NCI-H774 (cell line): ENCODE data around the gene SLAMF9.

Experiments used
- DNase-seq: peaks from one replicate; lab custom pipeline; 2025; lab: John Stamatoyannopoulos, UW

SLAMF9 gene

DNA sequence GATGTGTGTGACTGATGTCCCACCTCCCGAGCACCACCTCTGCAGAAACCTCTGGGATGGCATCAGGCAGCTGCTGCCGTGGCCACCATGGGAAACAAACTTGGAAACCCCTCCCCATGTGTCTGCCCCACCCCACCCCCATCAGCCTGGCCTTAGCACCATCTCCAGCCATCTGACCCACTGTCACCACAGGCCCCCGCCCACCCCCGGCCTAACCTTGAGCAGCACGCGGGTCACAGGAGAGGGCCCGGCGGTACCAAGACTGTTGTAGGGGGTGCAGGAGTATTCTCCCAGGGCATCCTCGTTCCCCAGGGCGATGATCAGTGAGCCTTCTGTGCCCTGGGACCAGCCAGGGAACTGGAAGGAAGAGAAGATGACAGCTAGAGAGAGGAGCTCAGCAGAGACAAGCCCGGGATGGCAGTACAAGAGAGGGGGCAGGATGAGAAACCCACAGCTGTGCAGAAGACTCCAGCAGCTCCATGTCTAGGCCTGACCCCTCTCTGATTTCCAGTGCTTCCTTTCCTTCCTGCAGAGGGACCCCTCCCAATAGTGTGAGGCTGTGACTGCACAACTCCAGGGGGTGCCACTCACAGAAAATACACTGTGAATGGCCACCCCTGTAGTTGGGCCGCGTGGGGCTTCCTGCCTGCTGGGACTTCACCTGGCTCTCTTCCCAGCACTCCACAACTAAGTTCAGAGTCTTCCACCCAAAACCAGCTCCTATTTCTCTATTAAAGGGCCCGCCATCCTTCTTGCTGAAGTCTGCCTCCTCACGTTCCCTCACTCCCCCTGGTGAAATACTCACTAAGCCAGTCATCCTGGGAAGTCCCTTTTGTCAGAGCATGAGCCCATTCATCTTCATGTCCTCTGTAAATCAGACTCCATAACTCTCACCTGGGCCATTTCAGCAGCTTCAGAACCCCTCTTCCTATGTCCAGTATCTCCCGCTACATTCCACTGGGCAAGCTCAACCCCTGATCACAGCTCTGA, 21.4 kb downstream of the SLAMF9 start:
- no peak for DNase-seq

DNA sequence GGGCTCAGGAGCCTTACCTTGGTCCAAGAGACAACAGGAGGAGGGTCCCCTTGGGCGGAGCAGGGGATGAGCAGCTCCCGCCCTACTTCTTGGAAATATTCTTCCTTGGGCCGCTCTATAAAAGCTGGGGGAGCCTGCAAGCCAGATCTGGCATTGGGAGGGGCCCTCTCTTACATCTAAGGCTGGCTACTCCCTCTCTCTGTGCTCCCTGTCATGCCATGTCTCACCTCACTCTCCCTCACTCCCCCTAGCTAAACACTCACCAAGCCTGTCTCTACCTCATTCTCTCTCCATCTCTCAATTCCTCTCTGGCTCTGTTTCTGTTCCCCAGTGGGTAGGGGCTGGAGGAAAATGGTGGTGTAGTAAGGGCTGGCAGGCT, 22.3 kb downstream of the SLAMF9 start:
- no peak for DNase-seq

DNA sequence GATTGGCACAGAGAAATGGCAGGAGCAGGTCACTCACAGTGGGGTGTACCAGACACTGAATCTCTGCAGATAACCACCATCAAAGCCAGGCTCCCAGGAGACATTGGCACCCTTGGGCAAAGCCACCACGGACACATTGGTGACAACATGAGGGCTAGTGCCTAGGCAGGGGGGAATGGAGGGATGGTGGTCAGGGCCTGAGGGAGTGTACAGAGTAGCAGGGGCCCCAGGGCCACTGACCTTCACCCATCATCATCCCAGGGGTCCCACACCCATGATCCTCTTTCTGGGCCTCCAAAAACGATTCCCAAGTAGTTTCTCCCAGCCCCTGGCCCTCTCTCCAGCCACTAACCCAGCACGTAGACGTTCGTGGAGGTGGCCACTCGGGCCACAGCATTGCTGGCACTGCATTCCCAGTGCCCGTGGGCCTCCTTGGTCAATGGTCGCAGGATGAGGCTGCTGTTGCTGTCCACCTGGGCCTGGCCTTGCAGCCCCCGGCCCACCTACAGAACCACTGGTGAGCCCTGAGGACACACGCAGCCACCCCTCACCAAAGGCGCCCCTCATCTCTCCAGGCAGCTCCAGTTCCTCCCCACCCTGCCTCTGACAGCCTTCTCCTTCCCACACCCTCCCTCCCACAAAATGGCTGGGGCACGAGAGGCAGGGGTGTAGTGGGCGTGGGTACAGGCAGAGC, 22.8 kb downstream of the SLAMF9 start:
- no peak for DNase-seq

DNA sequence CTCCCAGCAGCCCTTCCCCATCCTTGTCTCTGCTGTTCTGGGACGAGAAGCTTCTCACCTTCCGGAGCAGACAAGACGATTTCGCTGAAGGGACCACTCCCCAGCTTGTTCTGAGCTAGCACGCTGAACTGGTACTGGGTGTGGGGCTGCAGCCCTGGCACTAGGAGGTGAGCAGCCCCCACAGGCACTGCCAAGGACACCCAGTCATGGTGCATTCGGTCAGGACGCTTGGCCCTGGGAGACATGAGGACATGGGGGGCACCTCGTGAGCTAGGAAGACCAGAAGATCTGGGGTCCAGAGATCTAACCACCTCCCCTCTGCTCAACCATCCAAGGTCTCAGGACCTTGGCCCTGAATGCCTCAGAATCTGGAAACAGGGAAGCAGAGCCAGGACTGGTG, 23.4 kb downstream of the SLAMF9 start:
- DNase-seq: no peak

DNA sequence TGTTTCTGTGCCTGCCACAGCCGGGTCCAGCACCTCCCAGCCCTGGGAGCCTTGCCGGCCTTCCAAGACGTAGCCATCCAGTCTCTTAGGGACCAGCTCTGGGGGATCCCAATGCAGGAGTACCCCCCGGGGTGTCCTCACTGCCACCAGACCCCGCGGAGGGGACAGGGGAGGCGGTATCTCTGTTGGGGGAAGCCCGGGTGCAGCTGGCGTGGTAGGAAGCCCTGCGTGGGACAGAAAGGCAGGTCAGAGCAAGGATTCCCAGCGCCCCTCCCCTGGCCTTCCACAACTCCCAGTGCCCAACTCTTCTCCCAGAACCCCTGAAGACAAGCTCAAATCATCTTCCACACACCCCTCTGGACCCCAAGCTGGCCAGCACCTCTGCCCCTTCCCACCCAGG, 23.8 kb downstream of the SLAMF9 start:
- no peak for DNase-seq

DNA sequence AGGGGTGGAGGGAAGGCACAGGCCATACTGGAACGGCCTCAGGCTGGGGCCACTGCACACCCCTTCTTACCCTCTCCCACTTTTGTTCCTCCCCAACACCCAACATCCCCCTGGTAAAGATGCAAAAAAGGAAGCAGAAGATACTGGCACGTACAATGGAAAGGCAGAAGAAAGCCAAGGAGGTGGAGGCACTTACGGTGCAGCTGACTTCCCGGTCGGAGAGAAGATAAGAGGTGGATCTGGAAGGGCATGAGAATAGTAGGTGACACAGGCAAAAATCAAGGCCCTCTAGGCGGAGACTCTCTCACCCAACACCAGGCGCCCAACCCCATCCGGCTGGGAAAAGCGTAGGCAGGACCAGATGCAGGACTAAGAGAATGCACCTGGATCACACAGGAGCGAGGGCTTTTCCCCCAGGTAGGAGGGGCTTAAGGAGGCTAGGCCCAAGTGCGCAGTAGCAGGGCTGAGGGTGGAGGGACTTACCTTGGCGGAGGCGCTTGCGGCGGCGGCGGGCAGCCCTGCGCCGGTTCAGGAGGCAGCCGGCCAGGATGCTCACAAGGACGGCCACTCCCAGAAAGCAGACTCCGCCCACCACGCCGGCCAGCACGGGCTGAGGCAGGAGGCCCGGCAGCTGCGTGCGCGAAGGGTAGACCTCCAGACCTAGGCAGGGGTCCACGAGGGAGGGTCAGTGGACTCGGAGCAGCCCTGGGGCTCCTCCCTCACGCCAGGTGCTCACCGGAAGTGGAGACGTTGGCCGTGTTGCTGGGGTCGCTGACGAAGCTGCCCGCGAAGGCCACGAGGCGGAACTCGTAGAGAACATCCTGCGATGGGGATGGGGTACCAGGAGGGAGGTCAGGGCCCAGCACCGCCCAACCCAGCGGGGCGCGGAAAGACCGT, 24.6 kb downstream of the SLAMF9 start:
- peak; percentile 29 for DNase-seq

DNA sequence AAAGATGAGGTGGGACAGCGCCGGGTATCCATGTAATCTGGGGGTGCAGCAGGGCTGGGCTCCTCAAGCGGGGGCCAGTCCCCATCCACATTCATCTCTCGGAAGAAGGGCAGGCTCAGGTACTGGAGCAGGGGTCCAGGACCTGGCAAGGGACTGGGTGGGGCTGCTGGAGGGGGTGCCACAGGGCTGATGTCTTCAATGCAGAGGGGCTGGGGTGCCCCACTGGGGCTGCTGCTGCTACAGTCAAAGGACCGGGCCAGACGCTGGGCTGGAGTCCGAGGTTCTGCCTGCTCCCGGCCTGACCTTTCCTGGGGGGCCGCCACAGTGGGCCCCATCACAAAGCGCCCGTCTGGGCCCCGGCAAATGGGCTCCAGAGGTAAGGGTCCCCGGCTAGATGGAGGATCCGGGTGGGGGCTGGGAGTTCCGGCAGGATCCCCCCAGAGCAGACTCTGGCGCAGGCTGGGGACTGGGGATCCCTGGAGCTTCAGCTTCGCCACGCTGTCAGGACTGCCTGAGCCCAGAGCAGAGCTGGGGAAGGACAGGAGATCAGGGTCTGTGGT, 25.5 kb downstream of the SLAMF9 start:
- DNase-seq: no peak

DNA sequence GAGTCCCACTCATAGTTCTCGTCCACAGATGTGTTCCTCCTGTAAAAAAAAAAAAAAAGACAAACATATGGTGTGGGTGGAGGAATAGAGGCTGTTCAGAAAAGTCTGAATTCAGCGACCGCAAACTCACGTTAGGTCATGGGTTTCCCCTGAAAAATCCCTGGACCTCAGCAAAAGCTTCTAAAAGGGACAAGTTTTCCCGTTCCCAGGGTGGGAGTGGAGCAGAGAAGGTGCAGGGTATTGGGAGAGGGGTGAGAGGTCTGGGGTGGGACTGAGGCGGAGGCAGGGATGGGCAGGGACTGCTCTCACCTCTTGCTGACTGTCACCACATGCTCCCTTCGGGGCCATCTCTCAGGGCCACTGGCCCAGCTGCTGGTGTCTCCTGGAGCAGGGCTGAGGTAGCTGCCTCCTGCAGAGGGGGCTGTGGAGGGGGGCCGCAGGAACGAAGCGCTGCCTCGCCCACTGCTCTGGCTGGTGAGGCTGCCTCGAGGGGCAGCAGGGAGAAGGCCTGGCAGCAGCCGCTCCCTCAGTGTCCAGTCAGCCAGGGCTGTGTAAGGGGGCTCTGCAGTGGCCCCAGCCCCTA, 26.1 kb downstream of the SLAMF9 start:
- DNase-seq: no peak

DNA sequence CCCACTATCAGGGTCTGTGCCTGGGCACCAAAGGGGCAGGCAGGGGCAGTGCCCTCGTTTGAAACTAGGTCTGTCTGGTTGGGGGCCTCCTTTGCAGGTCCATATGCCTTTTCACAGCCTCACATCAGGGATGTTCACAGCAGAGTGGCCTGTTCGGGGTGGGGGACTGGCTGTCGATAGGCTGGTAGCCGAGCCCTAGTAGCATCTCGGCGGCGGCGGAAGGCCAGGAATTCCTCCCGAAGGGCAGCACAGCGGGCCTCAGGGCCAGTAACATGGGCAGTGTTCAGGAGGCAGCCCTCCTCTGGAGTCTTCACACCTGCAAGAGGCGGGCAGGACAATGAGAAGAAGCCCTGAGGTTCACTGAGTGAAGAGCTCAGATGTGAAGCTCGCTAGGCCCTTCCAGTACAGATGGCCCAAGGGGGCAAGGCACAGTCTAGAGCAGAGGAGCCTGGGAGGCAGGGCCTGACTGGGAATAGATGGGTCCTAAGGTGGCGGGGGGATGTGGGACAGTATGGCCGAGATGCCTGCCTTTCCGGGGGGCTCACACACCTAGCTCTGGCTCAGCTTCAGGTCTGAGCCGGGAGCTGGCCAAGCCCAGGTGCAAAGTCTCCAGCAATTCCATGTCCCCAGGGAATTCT, 26.7 kb downstream of the SLAMF9 start:
- no peak for DNase-seq

DNA sequence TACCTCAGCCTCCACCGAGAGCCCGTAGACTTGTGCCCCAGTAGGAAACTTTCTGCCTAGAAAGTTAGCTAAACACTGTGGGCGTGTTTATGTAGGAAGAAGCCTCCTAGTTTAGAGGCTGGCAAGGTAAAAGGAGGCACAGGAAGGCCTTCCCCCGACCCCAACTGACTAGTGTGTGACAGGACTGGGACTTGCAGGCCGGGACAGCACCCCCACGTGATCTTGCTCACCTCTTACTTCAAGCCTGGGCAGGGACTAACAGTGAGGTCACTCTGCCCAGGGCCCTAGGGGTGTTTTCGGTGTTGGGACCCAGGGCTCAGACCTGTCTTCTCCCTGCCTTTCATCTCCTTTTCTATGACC, 28.3 kb downstream of the SLAMF9 start:
- no peak for DNase-seq

DNA sequence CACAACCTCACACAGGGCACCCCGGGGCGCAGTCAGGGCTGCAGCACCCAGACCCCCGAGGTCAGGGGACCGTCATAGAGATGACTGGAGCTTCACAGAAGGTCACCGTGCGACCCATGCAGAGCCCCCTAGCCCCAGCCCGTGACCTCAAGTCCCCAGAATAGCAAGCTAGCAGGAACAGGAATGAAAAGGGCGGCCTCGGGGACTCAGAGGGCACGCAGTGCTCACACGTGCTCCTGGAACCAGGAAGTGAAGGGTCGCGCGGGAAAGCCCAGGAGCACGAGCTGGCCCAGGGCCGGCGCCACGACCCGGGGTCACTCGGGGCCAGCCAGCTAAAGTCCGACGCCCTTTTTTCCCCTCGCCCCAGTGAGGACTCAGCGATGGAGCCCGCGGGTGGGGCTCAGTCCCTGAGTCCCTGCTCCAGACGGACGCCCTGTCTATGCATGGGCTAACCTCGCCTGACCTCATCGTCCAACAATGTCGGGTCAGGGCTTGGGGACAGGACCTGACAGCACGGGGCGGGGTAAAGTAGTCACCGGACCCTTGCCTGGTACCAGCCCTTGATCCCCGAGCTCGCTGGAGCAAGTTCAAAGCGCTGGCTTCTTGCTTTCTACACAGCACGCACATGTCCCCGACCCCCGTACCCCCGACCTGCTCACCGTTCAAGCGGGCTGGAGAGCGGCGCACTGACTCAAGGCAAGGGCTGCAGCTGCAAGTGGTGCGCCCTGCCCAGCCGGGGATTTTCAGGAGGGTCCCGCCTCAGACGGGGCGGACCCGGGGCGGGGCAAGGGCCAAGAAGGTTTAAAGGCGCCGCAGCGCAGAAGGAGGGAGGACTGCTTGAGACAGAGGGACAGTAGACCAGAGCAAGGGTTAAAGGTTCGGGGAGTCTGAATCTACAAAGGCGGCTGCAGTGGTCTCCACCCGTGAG, 29.0 kb downstream of the SLAMF9 start, which contains the start of gene TAGLN2:
Gene TAGLN2, minus strand, starts transcription at position 717 of the 928 bp plus-strand sequence. CDS start 4,998 bp downstream, outside the sequence.
- peak; percentile 53 for DNase-seq

DNA sequence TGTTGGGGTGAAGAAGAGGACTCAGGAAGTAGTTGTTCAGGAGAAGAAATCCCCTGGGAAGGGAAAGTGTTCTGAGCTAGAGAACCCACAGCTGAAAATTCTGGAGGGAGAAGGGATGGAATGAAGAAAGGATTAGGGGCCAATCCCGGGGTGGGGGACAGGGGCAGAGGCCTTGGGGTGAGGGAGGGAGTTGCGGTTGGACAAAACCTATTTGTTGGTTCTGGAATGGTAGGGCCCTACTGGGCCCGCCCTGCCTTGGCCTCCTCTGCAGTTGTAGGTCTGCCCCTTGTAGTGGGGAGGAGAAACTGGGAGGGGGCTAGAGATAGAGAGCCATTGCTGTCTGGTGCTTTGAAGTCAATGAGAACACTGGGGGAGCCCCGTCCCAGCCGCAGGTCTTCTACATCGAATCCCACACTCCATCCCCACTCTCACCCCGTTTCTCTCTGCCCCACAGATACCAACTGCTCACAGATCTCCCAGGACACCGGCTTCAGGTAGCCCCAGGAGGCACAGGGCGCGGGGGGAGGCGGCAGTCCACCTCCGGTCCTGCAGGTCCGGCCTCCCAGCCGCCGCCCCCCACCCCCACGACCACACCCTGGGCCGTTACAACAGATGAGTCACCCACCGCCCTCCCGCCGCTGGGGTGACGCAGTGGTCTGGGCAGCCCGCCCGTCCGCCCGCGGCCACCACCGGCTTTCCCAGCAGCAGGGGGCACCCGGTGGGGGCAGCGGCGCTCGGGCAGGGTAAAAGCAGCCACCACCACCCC, 29.8 kb downstream of the SLAMF9 start:
- no peak for DNase-seq

DNA sequence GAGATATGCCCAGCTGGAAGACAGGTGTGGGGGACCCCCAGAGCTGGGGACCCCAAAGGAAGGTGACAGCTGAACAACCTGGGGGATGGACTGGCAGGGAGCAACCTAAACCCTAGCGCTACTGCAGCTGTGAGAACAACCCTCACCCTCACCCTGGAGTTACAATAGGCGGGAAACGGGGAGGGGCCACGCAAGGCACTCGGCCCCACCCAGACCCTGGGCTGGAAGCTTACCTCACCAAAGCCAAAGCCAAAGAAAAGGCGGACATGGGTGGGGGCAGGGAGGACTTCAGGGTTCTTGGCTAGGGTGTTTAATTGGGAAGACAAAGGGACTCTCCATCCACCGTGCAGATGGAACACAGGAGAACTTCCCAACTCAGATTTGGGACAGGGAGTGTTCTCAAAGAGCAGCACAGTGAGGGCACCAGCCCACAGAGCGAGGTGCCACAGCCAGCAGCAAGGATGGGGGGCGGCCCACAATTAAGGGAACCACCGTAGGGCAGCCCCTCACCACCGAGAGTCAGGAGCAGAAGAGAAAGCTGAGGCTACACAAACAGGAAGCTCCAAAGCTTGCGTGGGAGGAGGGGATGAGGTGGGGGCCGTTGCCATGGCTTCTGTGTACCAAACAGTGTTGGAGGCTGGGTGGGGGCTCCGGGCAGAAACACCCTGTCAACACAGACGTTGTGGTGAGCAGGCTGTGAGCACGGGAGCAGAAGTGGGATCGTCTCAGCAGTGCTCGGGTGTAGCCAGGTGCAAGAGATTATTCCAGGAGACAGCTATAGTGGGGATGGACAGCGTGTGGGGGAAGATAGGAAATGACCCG, 30.6 kb downstream of the SLAMF9 start:
- peak; percentile 45 for DNase-seq

DNA sequence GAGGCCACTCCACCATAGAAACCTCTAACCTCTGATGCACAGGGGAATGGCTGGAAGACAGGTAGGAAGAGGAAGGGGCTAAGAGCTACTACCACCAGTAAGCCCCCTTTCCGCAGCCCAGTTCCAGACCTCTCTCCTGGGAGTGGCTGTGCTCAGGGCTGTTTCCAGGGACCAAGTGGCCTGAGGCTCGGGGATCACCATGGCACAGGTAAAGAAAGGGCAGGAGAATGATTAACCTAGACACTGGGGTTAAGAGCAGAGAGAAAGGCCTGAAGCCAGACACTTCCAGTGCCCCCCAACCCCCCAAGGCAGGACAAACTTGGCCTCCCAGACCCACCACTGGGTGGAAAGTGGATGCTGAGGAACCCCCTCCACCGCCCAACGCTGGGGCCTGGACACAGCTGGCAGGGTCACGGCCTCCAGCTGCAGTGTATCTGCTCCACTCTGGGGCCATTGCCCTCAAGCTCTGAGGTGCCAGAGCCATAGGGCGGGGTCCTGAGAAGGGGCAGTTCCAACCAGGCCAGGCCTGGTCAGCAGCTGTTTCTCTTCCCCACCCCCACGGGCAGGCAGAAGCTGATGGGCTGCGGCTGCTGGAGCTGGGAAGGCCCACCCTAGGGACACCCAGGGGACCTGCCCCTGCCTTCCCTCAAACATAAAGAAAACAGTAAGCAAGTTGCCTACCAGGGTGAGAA, 31.4 kb downstream of the SLAMF9 start:
- DNase-seq: no peak

DNA sequence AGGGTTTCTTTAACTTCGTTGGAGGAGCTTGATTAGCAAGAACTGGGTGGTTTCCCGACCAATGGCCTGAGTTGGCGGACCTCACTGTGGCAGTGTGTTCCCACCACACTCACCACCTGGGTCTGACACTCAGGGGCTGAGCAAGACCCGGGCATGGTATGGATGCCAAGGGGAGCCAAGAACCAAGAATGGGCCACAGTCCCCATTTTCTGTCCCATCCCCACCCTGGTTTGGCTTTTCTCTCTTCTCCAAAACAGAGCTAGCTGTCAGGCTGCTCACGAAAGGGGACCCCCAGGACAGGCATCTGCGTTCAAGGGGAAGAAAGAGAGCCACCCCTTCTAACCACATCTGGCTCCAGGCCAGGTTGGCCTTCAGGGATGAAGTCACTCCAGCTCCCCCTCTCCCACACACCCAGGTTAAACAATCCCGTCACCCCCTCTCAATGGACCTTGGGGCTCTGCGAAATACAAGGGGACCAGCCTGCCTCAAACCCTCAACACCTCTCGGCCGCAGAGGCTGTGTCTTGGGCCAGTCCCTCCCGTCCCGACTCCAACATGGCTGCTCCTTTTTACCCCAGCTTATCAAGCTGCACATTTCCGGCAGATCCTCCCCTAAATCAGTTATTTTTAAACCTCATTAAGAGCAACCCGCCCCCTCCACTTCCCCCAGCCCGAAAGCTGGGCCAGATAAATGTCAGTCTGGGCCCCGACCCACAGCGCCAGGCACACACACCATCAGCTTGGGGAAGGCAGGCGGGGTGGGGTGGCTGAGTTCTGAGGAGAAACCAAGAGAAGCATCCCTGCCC, 32.1 kb downstream of the SLAMF9 start:
- DNase-seq: no peak

DNA sequence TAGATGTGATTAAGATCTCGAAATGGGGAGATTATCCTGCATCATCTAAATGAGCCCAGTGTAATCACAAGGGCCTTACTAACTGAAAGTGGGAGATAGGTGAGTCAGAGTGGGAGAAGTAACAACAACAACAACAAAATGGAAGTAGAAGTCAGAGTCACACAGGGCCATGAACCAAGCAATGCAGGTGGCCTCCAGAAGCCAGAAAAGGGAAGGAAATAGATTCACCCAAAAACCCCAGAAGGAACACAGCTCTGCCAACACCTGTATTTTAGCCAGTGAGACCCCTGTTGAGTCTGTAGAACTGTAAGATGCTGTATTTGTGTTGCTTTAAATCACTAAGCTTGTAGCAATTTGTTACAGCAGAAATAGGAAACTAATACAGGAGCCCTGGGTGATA, 32.8 kb downstream of the SLAMF9 start:
- no peak for DNase-seq

DNA sequence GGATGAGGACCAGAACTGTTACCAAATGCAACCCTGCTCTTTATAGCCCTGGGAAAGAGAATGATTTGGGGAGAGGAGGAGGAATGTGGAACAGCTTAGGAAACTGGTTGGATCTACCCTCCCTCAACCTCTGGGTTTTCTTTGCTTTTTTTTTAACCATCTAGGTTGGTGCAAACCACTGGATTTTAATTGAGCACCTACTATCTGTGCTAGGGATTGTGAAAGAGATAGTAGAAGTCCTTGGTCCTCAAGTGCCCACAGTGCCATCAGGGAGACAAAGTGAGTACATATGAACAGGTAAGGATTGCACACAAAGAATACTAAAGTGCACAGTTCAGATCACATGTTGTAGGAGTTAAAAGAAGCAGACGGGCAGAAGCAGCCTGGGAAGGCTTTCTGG, 33.4 kb downstream of the SLAMF9 start:
- DNase-seq: no peak
